BLaER1 (cell line): Measurements from ENCODE around the gene VSIR.

ENCODE experiments used
- H3K27ac ChIP-seq: shearing (Covaris generic); formaldehyde crosslinking; 2 replicates; pipeline ENCODE4 v1.8.1; 2022
- H3K27me3 ChIP-seq: shearing (Covaris generic); formaldehyde crosslinking; 2 replicates; pipeline ENCODE4 v1.8.1; 2022
- H3K36me3 ChIP-seq: shearing (Covaris generic); formaldehyde crosslinking; 2 replicates; pipeline ENCODE4 v1.8.1; 2022
- H3K4me1 ChIP-seq: shearing (Covaris generic); formaldehyde crosslinking; 2 replicates; pipeline ENCODE4 v1.8.1; 2022
- H3K4me2 ChIP-seq: shearing (Covaris generic); formaldehyde crosslinking; 2 replicates; pipeline ENCODE4 v1.8.1; 2022
- H3K4me3 ChIP-seq: shearing (Covaris generic); formaldehyde crosslinking; 2 replicates; pipeline ENCODE4 v1.8.1; 2022
- H3K9ac ChIP-seq: shearing (Covaris generic); formaldehyde crosslinking; 2 replicates; pipeline ENCODE4 v1.8.1; 2022
- H3K9me3 ChIP-seq: shearing (Covaris generic); formaldehyde crosslinking; 2 replicates; pipeline ENCODE4 v1.8.1; 2022
- H4K20me1 ChIP-seq: shearing (Covaris generic); formaldehyde crosslinking; 2 replicates; pipeline ENCODE4 v1.8.1; 2022
- Cebpa-rat ChIP-seq: shearing (Covaris generic); IDR thresholded peaks from 2 replicates; pipeline ENCODE4 v1.8.1; 2022

The VSIR gene

DNA sequence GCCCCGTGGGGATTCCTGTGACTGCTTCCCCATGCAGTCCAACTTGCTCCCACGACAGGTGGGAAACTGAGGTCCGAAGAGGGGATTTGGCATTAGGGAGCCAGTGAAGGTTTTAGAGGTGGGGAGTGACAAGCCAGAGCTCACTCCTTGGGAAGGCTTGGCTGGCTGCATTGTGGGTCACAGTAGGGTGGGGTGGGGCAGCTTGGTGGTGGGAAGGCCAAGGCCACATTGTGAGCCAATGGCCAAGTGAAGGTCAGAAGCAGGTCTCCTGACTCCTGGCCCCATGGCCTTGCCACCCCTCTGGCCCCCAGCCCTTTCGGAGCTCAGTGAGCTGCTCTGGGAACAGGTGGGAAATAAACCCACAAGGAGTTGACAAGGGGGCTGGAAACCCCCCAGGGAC, 56.3 kb downstream of the VSIR start:
- Histone ChIP-seq H3K4me3 (no peak overlapping the region), H3K27ac (no peak overlapping the region), H3K4me2 (peak overlapping the region; percentile 45), H3K4me1 (peaks cover 71% of the 10 kb centered on the region), H4K20me1 (no peaks in the 10 kb centered on the region), H3K9ac (no peak overlapping the region), H3K9me3 (no peaks in the 10 kb centered on the region), H3K36me3 (no peaks in the 10 kb centered on the region), H3K27me3 (no peaks in the 10 kb centered on the region)
- no peak for TF ChIP-seq Cebpa-rat

DNA sequence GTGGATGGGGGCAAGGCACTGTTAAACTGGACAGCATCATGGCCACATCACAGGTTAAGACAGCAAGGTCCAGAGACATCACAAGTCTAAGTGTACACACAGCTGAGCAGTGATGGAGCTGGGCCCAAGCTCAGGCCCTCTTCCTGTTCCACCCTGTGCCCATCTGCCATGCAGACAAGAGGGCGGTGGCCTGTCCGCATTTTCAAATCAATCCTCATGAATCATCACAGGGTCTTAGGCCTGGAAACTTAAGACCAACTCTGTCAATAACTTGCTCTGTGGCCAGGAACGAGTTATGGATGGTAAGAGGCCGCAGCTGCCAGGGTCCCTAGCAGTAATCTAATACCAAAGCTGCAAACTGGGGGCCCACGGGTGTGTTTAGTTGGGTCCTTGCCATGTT, 56.9 kb downstream of the VSIR start:
- Histone ChIP-seq H4K20me1 (no peaks in the 10 kb centered on the region), H3K27ac (no peak overlapping the region), H3K4me1 (peaks cover 77% of the 10 kb centered on the region), H3K27me3 (no peaks in the 10 kb centered on the region), H3K4me3 (no peak overlapping the region), H3K4me2 (peak overlapping the region; percentile 90; the same call in 1 of the 2 replicates), H3K36me3 (no peaks in the 10 kb centered on the region), H3K9ac (no peak overlapping the region), H3K9me3 (no peaks in the 10 kb centered on the region)
- TF ChIP-seq Cebpa-rat = no peak

DNA sequence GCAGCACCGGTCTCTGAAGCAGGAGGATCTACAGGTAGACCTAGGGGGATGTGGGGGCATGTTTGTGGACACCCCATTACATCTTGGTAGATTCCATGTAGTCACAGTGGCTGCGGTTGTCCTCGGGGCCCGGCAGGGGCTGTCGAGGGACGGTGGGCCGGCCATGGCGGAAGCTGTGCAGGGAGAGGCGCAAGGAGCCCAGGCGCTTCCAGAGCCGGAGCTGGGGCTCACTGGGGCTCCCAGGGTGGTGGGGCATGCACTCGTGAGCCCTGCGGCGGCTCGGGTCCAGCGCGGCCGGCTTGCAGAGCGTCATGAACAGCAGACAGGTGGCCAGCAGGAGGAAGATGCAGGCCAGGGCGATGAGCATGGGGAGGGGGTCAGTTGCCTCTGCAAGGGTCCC, 57.5 kb downstream of the VSIR start:
- Histone ChIP-seq H3K4me3 (no peak overlapping the region), H3K4me2 (peak overlapping the region; percentile 90)

DNA sequence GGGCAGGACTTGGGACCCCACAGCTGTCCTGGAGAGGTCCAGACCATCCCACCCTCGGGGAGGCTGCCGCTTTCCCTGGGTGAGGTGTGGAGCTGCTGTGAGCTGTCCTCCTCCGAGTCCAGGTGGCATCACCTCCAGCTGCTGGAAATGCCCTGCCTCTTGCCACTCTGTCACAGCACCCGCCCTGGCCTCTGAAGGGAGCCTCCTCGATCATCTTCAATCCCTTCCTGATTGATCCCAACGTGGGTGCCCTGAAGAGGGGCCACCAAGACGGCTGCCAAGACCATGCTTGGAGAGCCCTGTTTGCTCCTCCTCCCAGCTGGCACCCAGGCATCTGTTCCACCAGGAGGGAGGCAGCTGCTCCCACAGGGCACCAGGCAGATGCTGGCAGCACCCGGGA, 58.3 kb downstream of the VSIR start:
- no peaks in the 10 kb centered on the region for H4K20me1 ChIP-seq
- TF ChIP-seq Cebpa-rat = no peak
- no peaks in the 10 kb centered on the region for H3K9me3 ChIP-seq
- H3K27ac ChIP-seq = peak overlapping the region; percentile 95
- H3K9ac ChIP-seq = peak overlapping the region; percentile 78; the same call in 1 of the 2 replicates
- H3K27me3 ChIP-seq = no peaks in the 10 kb centered on the region
- peak overlapping the region; percentile 90 for H3K4me2 ChIP-seq
- H3K4me3 ChIP-seq = no peak overlapping the region
- H3K4me1 ChIP-seq = peaks cover 78% of the 10 kb centered on the region
- no peaks in the 10 kb centered on the region for H3K36me3 ChIP-seq

More for the DNA sequence above, 57.5 kb downstream of the VSIR start:
- H3K9ac ChIP-seq = no peak overlapping the region
- H3K4me1 ChIP-seq = peaks cover 81% of the 10 kb centered on the region
- no peak for TF ChIP-seq Cebpa-rat
- H3K9me3 ChIP-seq = no peaks in the 10 kb centered on the region
- H4K20me1 ChIP-seq = no peaks in the 10 kb centered on the region
- H3K27me3 ChIP-seq = no peaks in the 10 kb centered on the region
- H3K36me3 ChIP-seq = no peaks in the 10 kb centered on the region
- H3K27ac ChIP-seq = 0 out of 2 replicates have a peak overlapping the region, but pooled peaks have one; percentile 95

DNA sequence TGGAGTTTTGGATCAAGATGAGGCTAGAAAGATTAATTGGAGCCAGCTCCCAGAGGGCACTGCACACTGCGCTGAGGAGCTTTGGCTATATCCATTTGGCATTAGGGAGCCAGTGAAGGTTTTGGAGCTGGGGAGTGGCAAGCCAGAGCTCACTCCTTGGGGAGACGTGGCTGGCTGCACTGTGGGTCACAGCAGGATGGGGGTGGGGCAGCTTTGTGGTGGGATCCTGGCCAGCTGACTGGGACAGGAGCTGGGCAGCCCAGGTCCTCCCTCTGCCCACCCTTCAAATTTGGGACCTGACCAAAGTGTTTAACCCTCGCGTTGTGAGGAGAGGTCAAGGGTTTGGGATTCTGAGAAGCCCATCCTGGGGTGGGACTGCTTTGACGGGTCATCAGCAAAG, 58.7 kb downstream of the VSIR start:
- H3K4me3 ChIP-seq = peak overlapping the region; percentile 55; the same call in 1 of the 2 replicates
- peaks cover 78% of the 10 kb centered on the region for H3K4me1 ChIP-seq
- H3K9me3 ChIP-seq = no peaks in the 10 kb centered on the region
- no peak for TF ChIP-seq Cebpa-rat
- peak overlapping the region; percentile 95 for H3K27ac ChIP-seq
- peak overlapping the region; percentile 78 for H3K9ac ChIP-seq
- H3K27me3 ChIP-seq = no peaks in the 10 kb centered on the region
- no peaks in the 10 kb centered on the region for H3K36me3 ChIP-seq
- H3K4me2 ChIP-seq = peak overlapping the region; percentile 90
- H4K20me1 ChIP-seq = no peaks in the 10 kb centered on the region

DNA sequence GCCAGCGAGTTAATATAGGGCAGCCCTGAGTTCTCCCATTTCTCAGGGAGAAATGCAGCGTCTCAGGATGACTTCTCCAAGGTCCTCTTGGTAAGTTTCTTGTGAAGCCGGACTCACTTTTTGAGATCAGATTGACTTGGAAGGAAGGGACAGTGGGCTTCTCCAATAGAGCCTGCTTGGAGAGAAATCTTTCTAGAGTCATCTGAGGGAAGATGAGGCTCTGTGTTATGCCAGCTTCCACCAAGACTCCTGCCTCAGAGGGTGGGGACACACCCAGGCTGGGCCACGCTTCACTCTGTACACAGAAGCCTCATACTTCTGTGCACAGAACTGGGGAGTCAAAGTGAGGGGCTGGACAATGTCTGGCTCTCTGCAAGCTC, 59.3 kb downstream of the VSIR start:
- Histone ChIP-seq H4K20me1 (no peaks in the 10 kb centered on the region), H3K9me3 (no peaks in the 10 kb centered on the region), H3K27me3 (no peaks in the 10 kb centered on the region), H3K4me3 (peak overlapping the region; percentile 55), H3K4me1 (peaks cover 80% of the 10 kb centered on the region), H3K9ac (peak overlapping the region; percentile 78), H3K27ac (peak overlapping the region; percentile 95), H3K36me3 (no peaks in the 10 kb centered on the region), H3K4me2 (peak overlapping the region; percentile 90)
- TF ChIP-seq Cebpa-rat = no peak

DNA sequence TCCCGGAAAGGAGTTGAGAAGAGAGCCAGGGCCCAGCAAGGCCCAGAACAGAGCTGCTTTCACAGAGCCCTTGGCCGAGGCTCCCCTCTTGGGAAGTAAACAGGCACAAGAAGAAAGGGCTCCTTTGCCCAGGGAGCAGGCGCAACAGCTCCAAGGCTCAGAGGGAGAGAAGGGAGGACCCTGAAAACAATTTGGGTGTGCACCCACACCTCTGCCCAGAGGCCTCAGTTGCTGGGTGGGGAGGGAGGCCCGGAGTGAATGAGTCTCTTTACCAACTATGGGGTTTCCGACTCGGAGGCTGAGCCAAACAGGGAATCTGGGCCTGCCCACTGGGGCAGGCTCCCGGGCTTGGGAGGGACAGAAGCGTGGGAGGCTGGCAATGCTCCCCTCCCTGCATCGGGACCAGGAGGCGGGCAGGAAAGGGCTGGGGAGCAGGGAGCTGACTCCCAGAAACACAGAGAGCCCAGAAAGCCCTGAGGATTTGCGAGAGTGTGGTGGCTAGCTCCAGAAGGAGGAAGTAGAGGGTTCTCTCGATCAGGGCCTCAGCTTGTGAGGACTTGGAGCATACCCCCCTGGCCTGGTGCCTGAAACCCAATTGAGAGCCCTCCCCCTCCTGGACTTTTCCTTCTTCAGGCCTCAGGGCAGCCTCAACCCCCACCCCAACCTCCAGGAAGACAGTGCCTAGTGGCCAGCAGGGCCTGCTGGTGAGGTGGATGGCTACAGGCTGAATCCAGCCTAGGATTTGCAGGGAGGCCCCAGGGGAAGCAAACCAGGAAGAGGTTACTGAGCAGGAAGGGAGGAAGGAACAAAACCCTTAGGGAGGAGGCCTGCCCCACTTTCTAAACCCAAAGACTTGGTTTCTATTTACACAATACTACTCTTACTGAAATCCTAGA, 59.9 kb downstream of the VSIR start:
- Histone ChIP-seq H3K4me3 (peak overlapping the region; percentile 55), H3K27me3 (no peaks in the 10 kb centered on the region), H3K27ac (peak overlapping the region; percentile 95), H3K36me3 (no peaks in the 10 kb centered on the region), H4K20me1 (no peaks in the 10 kb centered on the region), H3K9ac (peak overlapping the region; percentile 78), H3K9me3 (no peaks in the 10 kb centered on the region), H3K4me1 (peaks cover 86% of the 10 kb centered on the region), H3K4me2 (peak overlapping the region; percentile 90)
- TF ChIP-seq Cebpa-rat = no peak

DNA sequence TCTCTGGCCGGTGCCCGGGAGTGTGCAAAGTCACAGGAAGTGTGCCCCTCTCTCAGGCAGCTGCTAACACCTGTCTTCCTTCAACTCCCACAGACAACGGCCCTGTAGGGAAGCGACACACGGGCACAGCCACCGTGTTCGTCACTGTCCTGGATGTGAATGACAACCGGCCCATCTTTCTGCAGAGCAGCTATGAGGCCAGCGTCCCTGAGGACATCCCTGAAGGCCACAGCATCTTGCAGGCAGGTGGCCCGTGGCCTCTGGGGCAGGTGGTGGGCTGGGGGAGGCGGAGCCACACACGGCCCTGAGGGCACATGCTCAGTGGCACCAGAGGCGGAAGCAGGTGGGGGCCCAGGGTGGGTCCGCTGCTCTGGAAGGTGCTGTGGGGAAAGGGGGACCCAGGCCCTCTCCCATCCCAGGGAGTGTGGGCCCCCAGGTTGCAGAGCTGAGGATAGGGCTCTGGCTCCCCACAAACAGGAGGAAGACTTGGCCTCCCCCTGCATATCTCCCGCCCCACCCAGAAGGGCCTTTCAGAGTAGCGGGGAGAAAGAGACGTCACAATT, 60.7 kb downstream of the VSIR start:
- Histone ChIP-seq H4K20me1 (no peaks in the 10 kb centered on the region), H3K9me3 (no peaks in the 10 kb centered on the region), H3K4me3 (peak overlapping the region; percentile 55; the same call in 1 of the 2 replicates), H3K27me3 (no peaks in the 10 kb centered on the region), H3K4me2 (peak overlapping the region; percentile 90), H3K4me1 (peaks cover 89% of the 10 kb centered on the region), H3K9ac (peak overlapping the region; percentile 78), H3K36me3 (no peaks in the 10 kb centered on the region), H3K27ac (peak overlapping the region; percentile 95)
- no peak for TF ChIP-seq Cebpa-rat

DNA sequence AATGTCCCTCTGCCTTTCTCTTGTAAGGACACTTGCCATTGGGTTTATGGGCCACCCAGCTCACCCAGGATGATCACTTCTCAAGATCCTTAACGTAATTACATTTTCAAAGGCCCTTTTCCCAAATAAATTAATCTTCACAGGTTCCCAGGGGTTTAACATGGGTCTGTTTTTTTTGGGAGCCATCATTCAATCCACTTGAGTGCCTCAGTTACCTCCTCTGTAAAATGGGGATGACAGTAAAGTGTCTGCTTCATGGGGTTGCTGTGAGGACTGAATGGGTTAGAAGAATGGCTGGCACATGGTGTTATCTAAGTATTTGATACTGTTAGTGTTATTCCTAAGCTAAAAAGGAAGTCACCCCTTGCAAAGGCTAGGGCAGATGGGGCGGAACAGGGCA, 61.1 kb downstream of the VSIR start:
- Histone ChIP-seq H4K20me1 (no peaks in the 10 kb centered on the region), H3K4me2 (peak overlapping the region; percentile 90), H3K9ac (no peak overlapping the region; the same call in 1 of the 2 replicates), H3K4me1 (peaks cover 89% of the 10 kb centered on the region), H3K4me3 (no peak overlapping the region), H3K9me3 (no peaks in the 10 kb centered on the region), H3K27me3 (no peaks in the 10 kb centered on the region), H3K27ac (peak overlapping the region; percentile 95), H3K36me3 (no peaks in the 10 kb centered on the region)
- no peak for TF ChIP-seq Cebpa-rat

DNA sequence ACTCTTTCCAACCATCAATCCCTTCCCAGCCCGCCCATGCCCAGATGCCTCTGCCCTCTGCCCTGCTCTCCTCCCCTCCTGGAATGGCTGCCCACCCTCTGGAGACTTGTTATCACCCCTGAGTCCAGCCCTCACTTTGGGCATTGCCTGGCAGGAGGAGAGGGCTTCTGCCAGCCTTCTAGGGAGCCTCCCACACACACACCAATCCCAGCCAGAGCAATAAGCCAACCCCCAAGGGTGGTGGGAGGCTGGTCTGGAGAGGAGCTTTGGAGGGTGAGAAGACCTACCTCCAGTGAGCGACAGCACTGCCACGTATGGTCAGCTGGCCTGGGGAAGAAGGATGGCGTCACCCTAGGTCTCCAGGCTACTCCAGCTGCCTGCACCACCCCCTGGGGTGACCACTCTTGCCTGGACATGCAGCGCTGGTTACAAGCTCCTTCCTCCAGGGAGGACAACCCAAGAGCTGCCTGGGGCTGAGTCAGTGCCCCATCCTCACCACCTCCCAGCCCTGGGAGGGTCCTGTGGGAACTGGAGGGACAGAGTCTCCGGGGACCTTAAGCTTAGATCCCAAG, 62.2 kb downstream of the VSIR start:
- H4K20me1 ChIP-seq = no peaks in the 10 kb centered on the region
- peaks cover 81% of the 10 kb centered on the region for H3K4me1 ChIP-seq
- H3K4me2 ChIP-seq = no peak overlapping the region
- no peak overlapping the region for H3K4me3 ChIP-seq
- no peaks in the 10 kb centered on the region for H3K36me3 ChIP-seq
- no peak overlapping the region for H3K9ac ChIP-seq
- no peak for TF ChIP-seq Cebpa-rat
- no peak overlapping the region for H3K27ac ChIP-seq
- H3K9me3 ChIP-seq = no peaks in the 10 kb centered on the region
- H3K27me3 ChIP-seq = no peaks in the 10 kb centered on the region
